Stimulated activated CD4-positive, alpha-beta T cell treated with anti-CD3 and anti-CD28 coated beads, Interleukin-2, amount 100 ng/mL, for 24 hours (primary cell): ENCODE measurements around the gene DDX39B.
"Not testable (repeated sequence)": the region's sequence is repeated elsewhere in the genome, so short reads cannot be mapped to it uniquely, and the experiment has no call there.

Experiments used
- DNase-seq, 2 donors: peaks; one replicate each; pipeline ENCODE4 v3.0.0-alpha.2; 2020

The DDX39B gene

DNA sequence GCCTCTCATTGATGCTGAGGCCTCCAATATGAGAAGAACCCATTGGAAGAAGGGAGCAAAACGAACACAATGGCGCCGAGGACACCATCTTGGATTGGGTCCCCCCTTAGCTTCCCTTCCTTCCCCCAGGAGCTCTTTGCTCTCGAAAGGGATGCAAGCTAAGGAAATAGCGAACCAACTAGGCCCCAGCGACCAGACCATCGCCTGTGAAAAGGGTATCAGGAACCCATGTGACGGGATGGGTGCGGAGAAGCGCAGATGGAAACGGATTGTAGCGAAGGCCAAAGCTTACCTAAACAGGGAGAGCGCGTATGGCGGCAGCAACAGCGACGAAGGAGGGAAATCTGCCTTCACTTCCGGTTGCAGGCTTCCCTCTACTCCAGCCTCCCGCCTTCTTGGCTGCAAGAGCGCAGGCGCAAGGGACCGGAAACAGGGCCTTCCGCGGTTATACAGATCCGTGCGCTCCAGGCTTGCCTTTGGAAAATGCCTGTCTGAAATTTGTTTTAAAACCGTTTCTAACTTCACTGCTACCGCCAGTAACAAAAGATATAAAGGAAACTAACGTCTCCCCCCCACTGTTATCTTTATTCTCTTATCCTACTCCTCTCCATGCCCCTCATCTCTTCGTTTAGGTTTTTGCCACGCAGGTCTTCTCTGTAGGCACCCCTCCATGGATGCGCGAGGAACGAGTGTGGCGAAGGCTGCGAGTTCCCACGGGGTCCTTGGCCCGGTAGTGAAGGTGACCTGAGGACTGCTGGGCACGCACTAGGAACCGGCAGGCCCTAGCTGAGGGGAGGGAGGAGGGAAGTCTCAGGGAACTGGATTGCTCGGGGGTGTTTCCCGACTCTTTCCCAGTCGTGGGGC is at the start of gene DDX39B:
DDX39B (minus strand) TSS at position 346 of the 864 bp plus-strand sequence. CDS start 1,471 bp downstream, outside the sequence.
- DNase-seq = peak; percentile 92 to 94

DNA sequence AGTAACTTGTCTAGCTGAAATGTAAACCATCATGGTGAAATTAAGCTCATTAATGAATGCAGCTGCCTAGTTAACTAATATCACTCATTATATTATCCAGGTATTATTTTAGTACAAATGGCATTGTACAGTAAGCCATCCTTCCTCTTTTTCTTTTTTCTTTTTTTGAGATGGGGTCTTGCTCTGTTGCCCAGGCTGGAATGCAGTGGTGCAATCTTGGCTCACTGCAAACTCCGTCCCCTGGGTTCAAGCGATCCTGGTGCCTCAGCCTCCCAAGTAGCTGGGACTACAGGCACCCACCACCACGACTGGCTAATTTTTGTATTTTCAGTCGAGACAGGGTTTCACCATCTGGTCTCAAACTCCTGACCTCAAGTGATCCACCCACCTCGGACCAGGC is 48.9 kb upstream of the DDX39B start:
- not testable (repeated sequence) for DNase-seq

GRCh38 chr6:31588871-31589650 is 47.3 kb upstream of the DDX39B start:
- no peak for DNase-seq

GRCh38 chr6:31587791-31588777 is 46.3 kb upstream of the DDX39B start:
- DNase-seq = no peak

- DNase-seq = peak in 1 of 2 donors; percentile 22
Observed at GRCh38 chr6:31586599-31587281, 44.9 kb upstream of the DDX39B start.

GRCh38 chr6:31586008-31586407 is 44.2 kb upstream of the DDX39B start, which contains the start of gene LST1:
Gene LST1, plus strand, starts transcription at chr6:31586277. Its CDS starts 1,023 bp downstream, at chr6:31587300.
- DNase-seq = no peak

DNA sequence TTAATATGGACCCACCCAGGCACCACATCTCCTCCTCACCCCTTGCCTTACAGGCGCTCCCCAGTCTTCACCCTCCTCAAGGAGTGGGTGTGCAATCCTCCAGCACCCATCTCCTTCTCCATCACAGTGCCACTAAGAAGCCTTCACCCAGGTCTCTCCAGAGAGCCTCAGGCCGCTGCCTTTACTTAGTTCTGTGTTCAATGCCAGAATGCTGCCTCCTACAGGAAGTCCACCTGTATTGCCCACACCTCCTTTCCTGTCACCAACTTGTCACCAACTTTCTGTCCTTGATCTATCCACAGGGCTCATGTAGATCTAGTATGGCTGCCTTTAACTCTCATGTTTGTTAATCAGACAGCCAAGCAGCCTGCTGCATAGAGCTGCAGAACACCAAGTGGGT is 43.7 kb upstream of the DDX39B start:
- DNase-seq = peak; percentile 35 to 54

GRCh38 chr6:31582230-31582643 is 40.4 kb upstream of the DDX39B start, which contains the start of gene LTB:
Gene LTB, minus strand, starts transcription at chr6:31582424. Its CDS starts 7 bp downstream, at chr6:31582417.
- peak; percentile 55 for DNase-seq

GRCh38 chr6:31581434-31582229 is 39.8 kb upstream of the DDX39B start:
- peak; percentile 29 to 36 for DNase-seq

DNA sequence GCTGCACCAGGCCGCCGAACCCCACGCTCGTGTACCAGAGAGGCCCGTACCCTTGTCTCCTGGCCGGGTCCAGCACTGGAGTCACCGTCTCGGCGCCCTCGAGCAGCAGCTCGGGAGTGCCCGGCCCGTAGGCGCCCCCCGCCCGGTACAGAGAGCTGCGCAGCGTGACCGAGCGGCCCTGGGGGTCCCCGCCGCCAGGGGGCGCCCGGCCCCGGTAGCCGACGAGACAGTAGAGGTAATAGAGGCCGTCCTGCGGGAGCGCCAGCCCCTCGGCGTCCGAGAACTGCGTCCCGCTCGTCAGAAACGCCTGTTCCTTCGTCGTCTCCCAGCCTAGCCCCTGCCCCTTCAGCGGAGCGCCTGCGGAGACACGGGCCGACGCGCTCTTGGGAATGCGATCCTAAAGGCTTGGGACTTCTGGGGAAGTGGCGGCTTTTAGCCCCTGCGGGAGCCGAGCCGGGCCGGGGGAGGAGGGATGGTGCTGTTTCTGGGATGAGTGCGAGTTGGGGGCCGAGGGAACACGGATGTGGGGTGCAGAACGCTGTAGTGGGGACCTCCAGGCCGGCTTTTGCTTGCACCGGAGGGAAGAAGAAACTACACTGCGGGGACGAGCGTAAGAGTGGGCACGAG is 39.1 kb upstream of the DDX39B start:
- DNase-seq = peak; percentile 93 to 94

- no peak for DNase-seq
Observed at GRCh38 chr6:31580438-31580740, 38.6 kb upstream of the DDX39B start.

DNA sequence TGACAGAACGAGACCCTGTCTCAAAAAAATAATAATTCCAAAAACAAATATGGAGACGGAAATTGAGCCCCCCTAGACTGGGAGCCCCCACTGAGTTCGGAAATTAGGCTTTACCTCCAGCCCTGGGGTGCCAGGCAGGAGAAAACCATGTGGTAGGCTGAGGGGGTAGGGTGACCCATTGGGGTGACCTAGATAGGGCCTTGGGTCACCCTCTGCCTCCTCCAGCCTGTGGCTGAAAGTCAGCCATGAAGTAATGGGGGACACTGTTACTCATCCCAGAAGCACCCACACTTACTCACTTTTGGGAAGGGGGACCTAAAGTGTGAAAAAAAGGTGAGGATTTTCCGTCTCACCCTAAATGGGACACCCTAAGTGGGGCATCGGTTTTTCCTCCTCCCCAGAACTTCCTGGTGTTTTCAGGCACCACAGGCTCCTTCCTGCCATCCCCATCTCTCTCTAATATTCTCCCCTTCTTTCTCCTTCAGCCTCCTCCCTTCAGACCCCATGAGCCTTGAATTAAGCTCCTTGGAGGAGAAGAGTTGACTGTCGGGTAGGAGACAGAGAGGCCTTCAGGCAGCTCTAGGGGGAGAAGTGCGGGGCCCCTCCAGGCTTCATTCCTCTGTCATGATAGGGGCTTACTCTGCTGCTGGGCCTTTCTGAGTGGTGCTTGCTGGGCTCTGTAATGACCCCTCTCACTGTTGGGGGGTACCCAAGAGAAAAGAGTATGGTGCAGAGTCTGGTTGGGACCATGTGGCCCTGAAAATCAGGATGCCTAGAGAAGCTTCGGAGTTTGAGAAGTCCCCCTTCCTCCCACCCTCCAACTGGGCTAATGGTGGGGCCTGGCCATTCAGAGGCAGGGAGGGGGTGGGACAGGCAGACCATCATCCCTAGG is 38.0 kb upstream of the DDX39B start:
- DNase-seq = peak; percentile 40 to 64

GRCh38 chr6:31579119-31579505 is 37.3 kb upstream of the DDX39B start:
- peak in 1 of 2 donors; percentile 36 for DNase-seq

GRCh38 chr6:31578184-31579118 is 36.6 kb upstream of the DDX39B start:
- peak; percentile 21 to 61 for DNase-seq

DNA sequence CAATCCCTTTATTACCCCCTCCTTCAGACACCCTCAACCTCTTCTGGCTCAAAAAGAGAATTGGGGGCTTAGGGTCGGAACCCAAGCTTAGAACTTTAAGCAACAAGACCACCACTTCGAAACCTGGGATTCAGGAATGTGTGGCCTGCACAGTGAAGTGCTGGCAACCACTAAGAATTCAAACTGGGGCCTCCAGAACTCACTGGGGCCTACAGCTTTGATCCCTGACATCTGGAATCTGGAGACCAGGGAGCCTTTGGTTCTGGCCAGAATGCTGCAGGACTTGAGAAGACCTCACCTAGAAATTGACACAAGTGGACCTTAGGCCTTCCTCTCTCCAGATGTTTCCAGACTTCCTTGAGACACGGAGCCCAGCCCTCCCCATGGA is 35.8 kb upstream of the DDX39B start:
- DNase-seq = no peak

- peak; percentile 64 to 70 for DNase-seq
Observed at GRCh38 chr6:31576897-31577578, 35.2 kb upstream of the DDX39B start.

- no peak for DNase-seq
Observed at GRCh38 chr6:31575952-31576685, 34.3 kb upstream of the DDX39B start.
